HG03064 (cell line): Measurements from ENCODE around the gene EYS.
"Not testable (repeated sequence)": the region's sequence is repeated elsewhere in the genome, so short reads cannot be mapped to it uniquely, and the experiment has no call there.

ENCODE experiments used
- ATAC-seq: cut with Tn5 transposase; IDR thresholded peaks from one replicate; pipeline ENCODE4 v1.9.1; 2021; ENCODE audit warnings: low read depth; ENCODE audit not compliant: unreplicated experiment

Gene EYS

GRCh38 chr6:64034910-64035655 lies 1671.9 kb downstream of the EYS start:
- ATAC-seq, result no peak

GRCh38 chr6:64034291-64034690 lies 1672.7 kb downstream of the EYS start:
- no peak for ATAC-seq

GRCh38 chr6:64030950-64031618 lies 1675.9 kb downstream of the EYS start:
- not testable (repeated sequence) for ATAC-seq

- ATAC-seq, result no peak
Observed at GRCh38 chr6:64023693-64024092, 1683.3 kb downstream of the EYS start.

- no peak for ATAC-seq
Observed at GRCh38 chr6:64014595-64014994, 1692.4 kb downstream of the EYS start.

GRCh38 chr6:64013011-64013410 lies 1694.0 kb downstream of the EYS start:
- ATAC-seq, result no peak

DNA sequence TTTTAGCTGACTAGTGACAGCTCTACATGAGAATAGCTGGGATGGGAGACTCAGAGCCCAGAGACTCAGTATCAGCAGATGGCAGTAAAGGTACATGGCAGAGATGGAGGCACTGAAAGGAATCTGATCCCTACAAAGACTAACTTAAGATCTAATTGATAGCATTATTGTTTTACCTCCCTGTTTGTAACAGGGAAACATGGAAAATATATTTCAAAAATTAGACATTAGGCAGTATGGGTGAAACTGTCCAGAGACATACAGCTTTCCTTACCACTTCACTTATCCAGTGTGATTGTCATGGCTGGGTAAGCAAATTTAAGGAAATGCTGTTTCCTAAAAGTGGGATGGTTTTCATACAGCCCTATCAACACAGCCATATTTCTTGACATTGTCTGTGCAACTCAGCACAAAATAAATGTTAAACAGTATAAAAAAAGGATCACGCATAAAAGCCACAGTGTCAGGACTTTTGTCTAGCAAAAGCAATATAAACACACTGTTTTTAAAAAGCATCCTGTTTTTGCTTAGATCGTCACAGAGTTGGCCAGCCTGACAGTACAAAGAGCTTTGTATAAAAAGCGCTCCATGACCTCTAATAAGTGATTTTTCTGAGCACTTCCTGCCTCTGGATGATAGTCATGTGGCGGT lies 1694.5 kb downstream of the EYS start:
- ATAC-seq, result no peak

- ATAC-seq, result no peak
Observed at GRCh38 chr6:64010666-64011065, 1696.4 kb downstream of the EYS start.

DNA sequence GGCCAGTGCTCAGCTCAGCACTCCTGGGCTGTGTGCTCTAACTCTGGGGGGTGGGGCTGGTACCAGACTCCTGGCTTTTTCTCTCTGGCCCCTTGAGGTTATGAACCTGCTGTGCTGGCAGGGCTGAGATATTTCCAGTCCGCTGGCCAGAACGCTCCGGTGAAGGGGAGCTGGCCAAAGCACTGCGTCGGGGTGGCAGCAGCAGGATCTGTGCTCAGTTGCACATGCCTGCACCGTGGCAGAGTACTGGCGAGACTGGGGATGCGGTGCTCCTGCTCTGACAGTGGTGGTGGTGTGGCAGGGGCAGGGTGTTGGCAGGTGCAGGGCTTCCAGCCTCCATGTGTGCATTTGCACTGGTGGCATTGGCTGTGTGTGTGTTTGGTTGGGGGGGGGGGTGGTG lies 1697.0 kb downstream of the EYS start:
- ATAC-seq, result no peak

DNA sequence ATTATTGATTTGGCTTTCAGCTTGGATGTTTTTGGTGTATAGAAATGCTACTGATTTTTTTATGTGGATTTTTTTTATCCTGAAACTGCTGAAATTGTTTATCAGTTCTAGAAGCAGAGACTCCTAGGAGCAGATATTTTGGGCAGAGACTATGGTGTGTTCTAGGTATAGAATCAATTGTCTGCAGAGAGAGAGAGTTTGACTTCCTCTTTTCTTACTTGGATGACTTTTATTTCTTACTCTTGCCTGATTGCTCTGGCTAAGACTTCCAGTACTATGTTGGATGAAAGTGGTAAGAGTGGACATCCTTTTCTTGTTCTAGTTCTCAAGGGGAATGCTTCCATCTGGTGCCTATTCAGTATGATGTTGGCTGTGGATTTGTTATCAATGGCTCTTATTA lies 1700.8 kb downstream of the EYS start:
- no peak for ATAC-seq

DNA sequence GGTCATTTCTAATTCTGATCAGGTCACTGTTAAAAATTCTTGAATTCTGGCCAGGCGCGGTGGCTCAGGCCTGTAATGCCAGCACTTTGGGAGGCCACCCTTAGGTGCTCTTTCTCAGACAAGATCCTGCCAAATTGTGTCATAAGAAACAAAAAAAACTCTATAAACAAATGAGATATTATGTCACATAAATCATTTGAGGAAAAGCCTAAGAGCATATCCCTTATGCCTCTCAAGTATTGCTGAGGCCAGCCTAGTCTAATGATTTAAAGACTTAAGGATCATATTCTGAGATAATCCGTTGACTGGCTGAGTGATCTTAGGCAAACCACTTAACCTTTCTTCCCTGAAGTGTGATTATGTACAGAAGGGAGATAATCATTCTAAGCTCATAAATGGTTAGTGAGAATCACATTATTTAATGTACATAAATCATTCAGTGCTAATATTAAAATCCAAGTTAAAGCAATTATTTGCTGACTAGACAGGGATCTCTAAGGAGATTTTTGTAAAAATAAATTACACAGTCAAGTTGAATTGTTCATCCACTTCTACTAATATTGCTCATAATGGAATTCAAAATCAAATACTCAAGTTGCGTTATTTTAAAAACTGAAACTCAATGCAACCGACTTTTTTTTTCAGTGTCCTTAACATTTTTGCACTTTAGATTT lies 1706.1 kb downstream of the EYS start:
- ATAC-seq, result no peak

DNA sequence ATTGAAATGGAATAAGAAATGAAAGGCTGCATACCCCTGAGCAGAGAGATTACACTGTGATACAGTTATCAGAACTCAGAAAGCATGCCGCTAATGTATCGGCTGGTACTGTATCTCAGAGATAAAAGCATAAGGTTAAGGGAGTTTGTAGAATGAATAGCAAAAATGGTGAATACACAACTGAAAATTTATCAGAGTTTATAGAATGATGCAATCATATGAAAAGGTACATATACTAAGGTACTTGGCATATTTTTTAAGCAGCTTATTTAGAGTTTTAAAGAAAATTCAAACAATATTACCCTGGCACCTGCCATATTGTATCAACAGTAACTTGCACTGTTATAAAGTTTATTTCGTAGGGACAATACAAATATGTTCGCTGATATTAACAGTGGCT lies 1707.4 kb downstream of the EYS start:
- ATAC-seq, result no peak

- ATAC-seq, result no peak
Observed at GRCh38 chr6:63998991-63999390, 1708.0 kb downstream of the EYS start.

- ATAC-seq, result no peak
Observed at GRCh38 chr6:63997734-63998133, 1709.3 kb downstream of the EYS start.

- no peak for ATAC-seq
Observed at GRCh38 chr6:63997221-63997620, 1709.8 kb downstream of the EYS start.

DNA sequence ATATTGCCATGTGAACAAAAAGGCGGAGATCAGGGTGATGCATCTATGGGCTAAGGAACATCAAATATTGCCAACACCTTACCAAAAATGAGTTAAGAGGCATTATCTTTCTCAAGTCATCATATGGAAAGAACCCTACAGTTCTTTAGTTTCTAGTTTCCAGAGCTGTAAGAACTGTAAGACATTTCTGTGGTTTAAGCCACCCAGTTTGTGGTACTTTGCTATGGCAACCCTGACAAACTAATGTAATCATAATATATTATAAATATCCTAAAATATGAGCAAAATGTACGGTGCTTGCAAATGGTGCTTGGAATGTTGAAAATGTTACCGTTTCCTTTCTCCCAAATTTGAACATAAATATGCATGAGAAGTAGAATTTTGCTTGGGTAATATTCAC lies 1721.8 kb downstream of the EYS start:
- ATAC-seq, result no peak

DNA sequence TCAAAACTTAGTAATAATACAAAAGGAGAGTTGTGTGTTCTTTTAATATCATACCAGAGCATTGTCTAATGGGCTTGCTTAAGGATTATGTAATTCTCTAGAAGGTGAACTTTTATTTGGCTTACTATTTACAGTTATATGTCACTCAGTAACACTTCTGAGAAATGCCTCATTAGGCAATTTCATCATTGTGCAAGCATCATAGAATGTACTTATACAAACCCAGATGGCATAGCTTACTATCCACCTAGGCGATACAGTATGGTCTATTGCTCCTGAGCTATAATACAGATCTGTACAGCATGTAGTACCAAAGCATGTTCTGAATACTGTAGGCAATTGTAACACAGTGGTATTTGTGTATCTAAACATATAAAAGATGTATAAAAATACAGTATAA lies 1731.3 kb downstream of the EYS start:
- no peak for ATAC-seq

GRCh38 chr6:63968650-63969049 lies 1738.4 kb downstream of the EYS start:
- no peak for ATAC-seq

DNA sequence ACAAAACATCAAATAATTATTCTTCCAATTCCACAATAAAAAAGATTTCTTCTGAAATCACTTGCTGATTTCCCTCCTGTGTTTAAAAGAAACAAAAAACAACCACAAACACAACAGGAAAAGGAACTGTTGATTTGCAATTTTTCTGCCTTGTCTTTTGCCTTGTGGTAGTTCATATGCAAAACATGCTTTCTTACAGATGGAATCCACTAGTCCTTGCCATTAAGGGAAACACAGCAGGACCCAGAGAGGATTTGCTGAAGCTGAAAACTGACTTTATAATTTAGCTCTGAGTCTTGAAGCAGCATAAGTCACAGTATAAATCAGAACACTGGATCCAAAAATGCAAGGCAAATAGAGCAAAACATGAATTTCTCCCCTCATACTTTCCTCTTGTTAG lies 1742.7 kb downstream of the EYS start:
- ATAC-seq, result no peak

GRCh38 chr6:63963769-63964315 lies 1743.2 kb downstream of the EYS start:
- ATAC-seq, result no peak
